ENCODE measurements around the gene MRPL55.

MRPL55 gene

GRCh38 chr1:228109073-228109961, at the start of gene MRPL55:
TSS of gene MRPL55 (minus strand) at chr1:228109299. CDS start at chr1:228108260, 1,039 bp downstream.
- peak; percentile 87 to 97 for DNase-seq

- no peak for DNase-seq
These were observed 49.3 kb upstream of the MRPL55 start for GRCh38 chr1:228158151-228159007.

- no peak for DNase-seq
These were observed 48.6 kb upstream of the MRPL55 start for GRCh38 chr1:228157729-228158126.

GRCh38 chr1:228156941-228157728, 48.0 kb upstream of the MRPL55 start:
- DNase-seq = no peak

GRCh38 chr1:228156515-228156881, 47.4 kb upstream of the MRPL55 start:
- peak in 1 of 2 donors; percentile 54 for DNase-seq

GRCh38 chr1:228155596-228156514, 46.8 kb upstream of the MRPL55 start:
- DNase-seq = no peak

- no peak for DNase-seq
These were observed 45.8 kb upstream of the MRPL55 start for GRCh38 chr1:228154670-228155571.

GRCh38 chr1:228154021-228154669, 45.0 kb upstream of the MRPL55 start:
- DNase-seq = no peak

GRCh38 chr1:228152918-228153258, 43.8 kb upstream of the MRPL55 start:
- DNase-seq = no peak

GRCh38 chr1:228152097-228152917, 43.2 kb upstream of the MRPL55 start:
- DNase-seq = no peak

GRCh38 chr1:228151180-228151925, 42.3 kb upstream of the MRPL55 start:
- no peak for DNase-seq

- DNase-seq = no peak
These were observed 41.5 kb upstream of the MRPL55 start for GRCh38 chr1:228150461-228151179.

- no peak for DNase-seq
These were observed 41.0 kb upstream of the MRPL55 start for GRCh38 chr1:228150120-228150460.

GRCh38 chr1:228149406-228150119, 40.5 kb upstream of the MRPL55 start, which contains the start of gene GJC2:
TSS of gene GJC2 (plus strand) at chr1:228149930. CDS start at chr1:228157759, 7,829 bp downstream.
- DNase-seq = no peak

- DNase-seq = no peak
These were observed 39.9 kb upstream of the MRPL55 start for GRCh38 chr1:228148935-228149405.

GRCh38 chr1:228148196-228148861, 39.2 kb upstream of the MRPL55 start:
- DNase-seq = no peak

All from bone marrow (tissue), 2 donors.